HK-2 (cell line): ENCODE results near the gene PRDX5.
"Not testable (repeated sequence)": the region's sequence is repeated elsewhere in the genome, so short reads cannot be mapped to it uniquely, and the experiment has no call there.

Source experiments
- DNase-seq: peaks from one replicate; pipeline ENCODE4 v3.0.0-alpha.2; 2018; ENCODE audit not compliant: unreplicated experiment

The PRDX5 gene

GRCh38 chr11:64305691-64306562 is 12.0 kb upstream of the PRDX5 start:
- peak; percentile 63 for DNase-seq

GRCh38 chr11:64306563-64306875 is 11.4 kb upstream of the PRDX5 start:
- DNase-seq, result no peak

GRCh38 chr11:64306876-64307622 is 10.9 kb upstream of the PRDX5 start:
- DNase-seq, result no peak

GRCh38 chr11:64307795-64308194 is 10.1 kb upstream of the PRDX5 start:
- not testable (repeated sequence) for DNase-seq

- no peak for DNase-seq
Measured at GRCh38 chr11:64312947-64313346, 5.0 kb upstream of the PRDX5 start.

- DNase-seq, result no peak
Measured at GRCh38 chr11:64313491-64314145, 4.3 kb upstream of the PRDX5 start.

GRCh38 chr11:64314146-64314804 is 3.6 kb upstream of the PRDX5 start:
- DNase-seq, result no peak

- no peak for DNase-seq
Measured at GRCh38 chr11:64314805-64315561, 2.9 kb upstream of the PRDX5 start.

GRCh38 chr11:64315667-64316526 is 2.0 kb upstream of the PRDX5 start:
- not testable (repeated sequence) for DNase-seq

- DNase-seq, result peak; percentile 56
Measured at GRCh38 chr11:64316672-64317324, 1.1 kb upstream of the PRDX5 start.

GRCh38 chr11:64317325-64317960 is 478 bp upstream of the PRDX5 start, which contains the start of gene TRMT112:
Gene TRMT112, minus strand, starts transcription at chr11:64317559. Its CDS starts 33 bp downstream, at chr11:64317526.
- DNase-seq, result peak; percentile 89

- DNase-seq, result no peak
Measured at GRCh38 chr11:64318766-64319761, 1.1 kb downstream of the PRDX5 start.

GRCh38 chr11:64320556-64320955 is 2.6 kb downstream of the PRDX5 start:
- no peak for DNase-seq

GRCh38 chr11:64321026-64321425 is 3.1 kb downstream of the PRDX5 start:
- no peak for DNase-seq

- no peak for DNase-seq
Measured at GRCh38 chr11:64321533-64321932, 3.6 kb downstream of the PRDX5 start.

GRCh38 chr11:64322925-64323260 is 5.0 kb downstream of the PRDX5 start:
- DNase-seq, result no peak

GRCh38 chr11:64323373-64323772 is 5.5 kb downstream of the PRDX5 start:
- DNase-seq, result no peak

- DNase-seq, result not testable (repeated sequence)
Measured at GRCh38 chr11:64323984-64324383, 6.1 kb downstream of the PRDX5 start.
